ENCODE data around the gene C1orf74. TPM values are rescaled to one million over a fixed set of nuclear protein-coding genes. Genes with fewer than 3 reads are reported as not detected.

Gene C1orf74
- total RNA-seq, 3 donors from 2014 or later (not counting 1 experiment from before 2014, with no cell fraction given) = 0.75 to 0.88 (median 0.80) TPM

DNA sequence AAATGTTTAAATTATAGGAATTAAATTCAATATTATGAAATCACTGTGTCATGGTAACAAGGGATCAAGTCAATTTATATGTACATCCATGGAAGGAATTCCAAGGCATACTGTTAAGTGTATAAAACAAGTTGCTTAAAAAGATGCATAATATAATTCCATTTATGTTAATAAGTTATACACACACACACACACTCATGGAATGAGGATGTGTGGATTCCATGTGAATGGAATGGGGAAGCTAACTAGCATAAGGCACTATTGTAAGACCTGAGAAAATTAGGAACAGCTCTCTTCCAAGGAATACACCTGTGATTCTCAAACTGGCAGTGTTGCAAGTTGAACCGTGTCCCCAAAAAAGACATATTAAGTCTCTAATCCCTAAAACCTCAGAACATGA lies 46.1 kb downstream of the C1orf74 start:
- peaks cover 0 to 2% of the 10 kb centered on the region in 2 donors for H3K27me3 Mint-ChIP-seq (ENCODE audit: low read depth in 2 of 2)
- no peaks in the 10 kb centered on the region for H3K4me1 ChIP-seq (ENCODE audit: control insufficient read depth, insufficient read depth, low read length)
- no peaks in the 10 kb centered on the region for H3K27me3 ChIP-seq (ENCODE audit: control insufficient read depth, insufficient read depth, low read length)
- intact Hi-C loops (cut with micrococcal nuclease) = no loop called here
- no peak overlapping the region for H3K27ac ChIP-seq (ENCODE audit: low read length)
- H3K36me3 Mint-ChIP-seq = no peaks in the 10 kb centered on the region
- no peaks in the 10 kb centered on the region for H3K9me3 Mint-ChIP-seq
- H3K4me1 Mint-ChIP-seq = no peaks in the 10 kb centered on the region
- H3K4me3 Mint-ChIP-seq = no peak overlapping the region
- 88% methylated on average over 1 of the region's 1 CpG for WGBS (ENCODE audit: insufficient coverage)
- no peak overlapping the region for H3K4me3 ChIP-seq (ENCODE audit: low read length)
- H3K27ac Mint-ChIP-seq = no peak overlapping the region
- no peaks in the 10 kb centered on the region for H3K36me3 ChIP-seq (ENCODE audit: control insufficient read depth, insufficient read depth, low read length)
- no peaks in the 10 kb centered on the region for H3K9me3 ChIP-seq (ENCODE audit: control insufficient read depth, insufficient read depth, low read length)
- ATAC-seq = no peak
- TF ChIP-seq, protein P1, sequence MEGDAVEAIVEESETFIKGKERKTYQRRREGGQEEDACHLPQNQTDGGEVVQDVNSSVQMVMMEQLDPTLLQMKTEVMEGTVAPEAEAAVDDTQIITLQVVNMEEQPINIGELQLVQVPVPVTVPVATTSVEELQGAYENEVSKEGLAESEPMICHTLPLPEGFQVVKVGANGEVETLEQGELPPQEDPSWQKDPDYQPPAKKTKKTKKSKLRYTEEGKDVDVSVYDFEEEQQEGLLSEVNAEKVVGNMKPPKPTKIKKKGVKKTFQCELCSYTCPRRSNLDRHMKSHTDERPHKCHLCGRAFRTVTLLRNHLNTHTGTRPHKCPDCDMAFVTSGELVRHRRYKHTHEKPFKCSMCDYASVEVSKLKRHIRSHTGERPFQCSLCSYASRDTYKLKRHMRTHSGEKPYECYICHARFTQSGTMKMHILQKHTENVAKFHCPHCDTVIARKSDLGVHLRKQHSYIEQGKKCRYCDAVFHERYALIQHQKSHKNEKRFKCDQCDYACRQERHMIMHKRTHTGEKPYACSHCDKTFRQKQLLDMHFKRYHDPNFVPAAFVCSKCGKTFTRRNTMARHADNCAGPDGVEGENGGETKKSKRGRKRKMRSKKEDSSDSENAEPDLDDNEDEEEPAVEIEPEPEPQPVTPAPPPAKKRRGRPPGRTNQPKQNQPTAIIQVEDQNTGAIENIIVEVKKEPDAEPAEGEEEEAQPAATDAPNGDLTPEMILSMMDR (IDR thresholded peaks at IDR 0.05) = no peak
- no peak for DNase-seq

DNA sequence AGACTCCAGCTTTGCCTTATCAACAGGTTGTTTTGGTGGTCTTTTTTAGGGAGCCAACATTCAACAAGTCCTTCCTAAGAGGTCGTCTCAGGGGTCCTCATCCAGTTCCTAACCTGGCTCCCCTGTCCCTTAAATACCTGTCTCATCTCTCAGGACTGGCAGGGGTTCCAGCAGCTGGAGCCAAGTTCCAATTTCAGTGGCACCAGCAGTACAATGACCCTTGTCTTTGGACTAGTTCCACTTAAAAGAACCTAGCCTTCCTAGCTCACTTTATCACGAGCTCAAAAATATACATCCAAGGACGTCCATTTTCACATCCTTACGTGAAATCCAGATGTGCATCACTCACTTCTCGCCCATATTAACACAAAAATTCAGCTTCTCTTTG lies 47.2 kb downstream of the C1orf74 start:
- Mint-ChIP-seq H3K36me3 (no peaks in the 10 kb centered on the region), H3K27ac (no peak overlapping the region), H3K4me1 (no peaks in the 10 kb centered on the region), H3K4me3 (no peak overlapping the region), H3K9me3 (no peaks in the 10 kb centered on the region), H3K27me3 (ENCODE audit: low read depth in 2 of 2) (peaks cover 0 to 2% of the 10 kb centered on the region in 2 donors)
- ATAC-seq (no peak), DNase-seq (no peak)
- H3K27me3 ChIP-seq (ENCODE audit: control insufficient read depth, insufficient read depth, low read length) = no peaks in the 10 kb centered on the region
- H3K4me1 ChIP-seq (ENCODE audit: control insufficient read depth, insufficient read depth, low read length) = no peaks in the 10 kb centered on the region
- TF ChIP-seq, protein P1 (IDR thresholded peaks at IDR 0.05) = no peak
- no peak overlapping the region for H3K4me3 ChIP-seq (ENCODE audit: low read length)
- H3K9me3 ChIP-seq (ENCODE audit: control insufficient read depth, insufficient read depth, low read length) = no peaks in the 10 kb centered on the region
- intact Hi-C loops (cut with micrococcal nuclease) = no loop called here
- 86% methylated on average over 4 of the region's 5 CpGs for WGBS (ENCODE audit: insufficient coverage)
- H3K36me3 ChIP-seq (ENCODE audit: control insufficient read depth, insufficient read depth, low read length) = no peaks in the 10 kb centered on the region
- no peak overlapping the region for H3K27ac ChIP-seq (ENCODE audit: low read length)

DNA sequence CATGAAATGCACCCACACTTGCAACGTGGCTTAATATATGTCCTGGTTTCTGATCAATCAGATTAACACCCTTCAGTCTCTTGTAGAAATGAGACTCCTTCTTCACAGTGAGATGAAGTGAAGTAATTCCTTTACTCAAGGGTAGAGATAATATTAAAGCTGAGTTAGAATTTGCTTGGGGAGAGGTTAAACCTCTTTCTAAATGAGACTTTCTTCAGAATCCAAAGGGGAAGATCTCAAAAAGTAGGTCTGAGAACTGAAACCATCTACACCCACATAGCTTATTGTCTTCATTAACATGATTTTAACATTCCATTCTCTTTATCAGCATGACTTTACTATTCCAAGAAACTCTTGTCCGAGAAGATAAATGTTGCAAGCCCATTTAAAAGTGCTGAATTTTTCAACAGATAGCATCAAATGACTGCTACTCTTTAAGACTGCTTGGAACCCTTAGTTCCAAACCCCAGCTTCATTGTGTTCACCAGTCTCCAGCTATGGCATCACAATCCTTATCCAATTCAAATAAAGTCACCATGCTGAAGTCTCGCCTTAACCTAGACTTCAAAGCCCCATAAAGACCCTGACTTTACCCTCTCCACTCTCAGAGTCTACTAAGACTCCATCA lies 47.8 kb downstream of the C1orf74 start:
- 84% methylated on average over 3 of the region's 3 CpGs for WGBS (ENCODE audit: insufficient coverage)
- intact Hi-C loops (cut with micrococcal nuclease) = no loop called here
- ATAC-seq = no peak
- no peaks in the 10 kb centered on the region for H3K36me3 ChIP-seq (ENCODE audit: control insufficient read depth, insufficient read depth, low read length)
- no peaks in the 10 kb centered on the region for H3K9me3 ChIP-seq (ENCODE audit: control insufficient read depth, insufficient read depth, low read length)
- Mint-ChIP-seq H3K27ac (no peak overlapping the region), H3K36me3 (no peaks in the 10 kb centered on the region), H3K4me3 (no peak overlapping the region), H3K27me3 (ENCODE audit: low read depth in 2 of 2) (peaks cover 0 to 2% of the 10 kb centered on the region in 2 donors), H3K4me1 (no peaks in the 10 kb centered on the region), H3K9me3 (no peaks in the 10 kb centered on the region)
- no peaks in the 10 kb centered on the region for H3K4me1 ChIP-seq (ENCODE audit: control insufficient read depth, insufficient read depth, low read length)
- TF ChIP-seq, protein P1 (IDR thresholded peaks at IDR 0.05) = no peak
- no peak overlapping the region for H3K4me3 ChIP-seq (ENCODE audit: low read length)
- no peak for DNase-seq
- H3K27me3 ChIP-seq (ENCODE audit: control insufficient read depth, insufficient read depth, low read length) = no peaks in the 10 kb centered on the region
- no peak overlapping the region for H3K27ac ChIP-seq (ENCODE audit: low read length)
